Measurements from ENCODE around the gene EFCC1. TPM values are rescaled to one million over a fixed set of nuclear protein-coding genes. Genes with fewer than 3 reads are reported as not detected.
A peak's percentile ranks its signal among the peaks of the same experiment; 100 is the strongest.

Gene EFCC1
- total RNA-seq, 1 donor from 2014 or later: 1.5 TPM

DNA sequence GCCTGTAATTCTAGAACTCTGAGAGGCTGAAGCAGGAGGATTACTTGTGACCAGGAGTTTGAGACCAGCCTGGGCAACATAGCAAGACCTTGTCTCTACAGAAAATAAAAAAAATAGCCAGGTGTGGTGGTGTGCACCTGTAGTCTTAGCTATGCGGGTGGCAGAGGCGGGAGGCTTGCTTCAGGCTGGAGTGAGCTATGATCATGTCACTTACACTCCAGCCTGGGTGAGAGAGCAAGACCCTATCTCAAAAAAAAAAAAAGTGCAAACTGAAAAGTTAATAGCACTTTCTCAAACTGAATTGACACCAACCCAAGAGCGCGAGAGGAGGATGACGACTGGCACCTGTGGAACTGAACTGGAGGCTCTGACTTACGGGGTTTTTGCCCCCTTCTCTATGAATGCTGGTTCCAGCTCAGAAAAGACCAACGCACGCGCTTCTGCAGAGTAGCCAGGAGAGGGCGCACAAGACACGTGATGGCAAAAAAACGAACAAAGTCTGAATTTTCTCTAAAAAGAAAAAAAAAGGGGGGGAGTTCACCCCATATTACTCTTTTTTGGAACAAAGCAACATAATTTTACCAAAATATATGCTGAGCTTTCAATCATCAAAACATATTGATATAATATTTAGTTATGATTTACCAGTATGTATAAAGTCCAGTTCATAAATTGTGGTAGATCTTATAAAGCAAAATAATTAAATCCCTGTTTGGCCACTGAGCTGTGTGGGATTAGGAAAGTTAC is 30.9 kb upstream of the EFCC1 start:
- Histone ChIP-seq H3K27ac (replicated peaks) (no peak overlapping the region), H3K4me3 (no peak overlapping the region), H3K4me1 (peaks cover 20% of the 10 kb centered on the region), H3K36me3 (no peaks in the 10 kb centered on the region), H3K9me3 (replicated peaks) (no peaks in the 10 kb centered on the region), H3K27me3 (ENCODE audit: low read depth) (no peaks in the 10 kb centered on the region)
- TF ChIP-seq, protein P1, sequence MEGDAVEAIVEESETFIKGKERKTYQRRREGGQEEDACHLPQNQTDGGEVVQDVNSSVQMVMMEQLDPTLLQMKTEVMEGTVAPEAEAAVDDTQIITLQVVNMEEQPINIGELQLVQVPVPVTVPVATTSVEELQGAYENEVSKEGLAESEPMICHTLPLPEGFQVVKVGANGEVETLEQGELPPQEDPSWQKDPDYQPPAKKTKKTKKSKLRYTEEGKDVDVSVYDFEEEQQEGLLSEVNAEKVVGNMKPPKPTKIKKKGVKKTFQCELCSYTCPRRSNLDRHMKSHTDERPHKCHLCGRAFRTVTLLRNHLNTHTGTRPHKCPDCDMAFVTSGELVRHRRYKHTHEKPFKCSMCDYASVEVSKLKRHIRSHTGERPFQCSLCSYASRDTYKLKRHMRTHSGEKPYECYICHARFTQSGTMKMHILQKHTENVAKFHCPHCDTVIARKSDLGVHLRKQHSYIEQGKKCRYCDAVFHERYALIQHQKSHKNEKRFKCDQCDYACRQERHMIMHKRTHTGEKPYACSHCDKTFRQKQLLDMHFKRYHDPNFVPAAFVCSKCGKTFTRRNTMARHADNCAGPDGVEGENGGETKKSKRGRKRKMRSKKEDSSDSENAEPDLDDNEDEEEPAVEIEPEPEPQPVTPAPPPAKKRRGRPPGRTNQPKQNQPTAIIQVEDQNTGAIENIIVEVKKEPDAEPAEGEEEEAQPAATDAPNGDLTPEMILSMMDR (IDR thresholded peaks at IDR 0.05; ENCODE audit: borderline replicate concordance): peak; percentile 95
- intact Hi-C loops (cut with micrococcal nuclease): no loop called here
- DNase-seq: no peak

DNA sequence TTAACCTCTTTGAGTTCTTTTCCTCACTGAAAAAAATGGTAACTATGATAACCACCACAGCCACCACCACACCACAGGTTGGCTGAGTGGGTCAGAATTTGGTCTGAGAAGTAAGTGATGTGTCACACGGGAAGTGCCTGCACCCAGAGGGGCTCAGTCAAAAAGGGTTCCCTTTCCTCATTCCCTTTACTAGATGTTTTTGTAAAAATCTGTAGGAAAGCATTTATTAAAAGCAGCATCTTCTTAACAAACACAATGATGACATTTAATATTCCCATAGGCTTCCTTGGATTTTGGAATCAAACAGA is 30.4 kb upstream of the EFCC1 start:
- Histone ChIP-seq H3K9me3 (replicated peaks) (no peaks in the 10 kb centered on the region), H3K27me3 (ENCODE audit: low read depth) (no peaks in the 10 kb centered on the region), H3K4me3 (no peak overlapping the region), H3K36me3 (no peaks in the 10 kb centered on the region), H3K27ac (replicated peaks) (peak overlapping the region; percentile 72), H3K4me1 (peaks cover 20% of the 10 kb centered on the region)
- TF ChIP-seq, protein P1 (IDR thresholded peaks at IDR 0.05; ENCODE audit: borderline replicate concordance): no peak
- DNase-seq: no peak
- intact Hi-C loops (cut with micrococcal nuclease): no loop called here

DNA sequence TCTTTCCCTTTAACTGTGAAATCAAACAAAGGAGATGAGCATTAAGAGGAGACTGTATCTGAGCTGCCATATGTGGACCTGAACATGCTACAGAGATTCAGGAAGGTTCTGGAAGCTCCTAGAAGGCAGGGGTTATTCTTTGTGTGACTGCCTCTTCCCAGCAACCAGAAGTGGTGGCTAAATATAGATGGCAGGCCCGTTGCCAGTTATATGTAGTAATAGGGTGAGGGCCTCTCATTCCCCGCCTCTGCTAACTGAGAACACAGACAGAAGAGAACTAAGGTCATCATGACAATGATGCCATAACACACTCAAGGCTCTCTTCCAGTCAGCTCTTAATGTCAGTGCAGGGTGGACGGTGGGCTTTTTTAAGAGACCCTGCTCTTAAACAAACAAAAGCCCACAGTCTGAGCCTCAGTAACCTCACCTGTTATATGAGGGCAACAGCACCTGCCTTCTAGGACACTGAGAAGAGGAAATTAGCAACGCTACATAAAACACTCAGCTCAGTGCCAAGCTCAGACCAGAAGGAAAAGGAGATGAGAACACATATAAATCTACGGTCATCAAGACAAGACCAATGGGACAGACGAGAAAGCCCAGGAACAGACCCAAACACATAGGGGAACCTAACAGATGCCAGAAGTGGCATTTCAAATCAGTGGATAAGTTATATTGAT is 29.5 kb upstream of the EFCC1 start:
- H3K4me3 ChIP-seq: no peak overlapping the region
- peaks cover 20% of the 10 kb centered on the region for H3K4me1 ChIP-seq
- H3K9me3 ChIP-seq (replicated peaks): no peaks in the 10 kb centered on the region
- intact Hi-C loops (cut with micrococcal nuclease): no loop called here
- TF ChIP-seq, protein P1 (IDR thresholded peaks at IDR 0.05; ENCODE audit: borderline replicate concordance): no peak
- H3K27ac ChIP-seq (replicated peaks): peak overlapping the region; percentile 72
- H3K36me3 ChIP-seq: no peaks in the 10 kb centered on the region
- peak; percentile 49 for DNase-seq
- no peaks in the 10 kb centered on the region for H3K27me3 ChIP-seq (ENCODE audit: low read depth)

DNA sequence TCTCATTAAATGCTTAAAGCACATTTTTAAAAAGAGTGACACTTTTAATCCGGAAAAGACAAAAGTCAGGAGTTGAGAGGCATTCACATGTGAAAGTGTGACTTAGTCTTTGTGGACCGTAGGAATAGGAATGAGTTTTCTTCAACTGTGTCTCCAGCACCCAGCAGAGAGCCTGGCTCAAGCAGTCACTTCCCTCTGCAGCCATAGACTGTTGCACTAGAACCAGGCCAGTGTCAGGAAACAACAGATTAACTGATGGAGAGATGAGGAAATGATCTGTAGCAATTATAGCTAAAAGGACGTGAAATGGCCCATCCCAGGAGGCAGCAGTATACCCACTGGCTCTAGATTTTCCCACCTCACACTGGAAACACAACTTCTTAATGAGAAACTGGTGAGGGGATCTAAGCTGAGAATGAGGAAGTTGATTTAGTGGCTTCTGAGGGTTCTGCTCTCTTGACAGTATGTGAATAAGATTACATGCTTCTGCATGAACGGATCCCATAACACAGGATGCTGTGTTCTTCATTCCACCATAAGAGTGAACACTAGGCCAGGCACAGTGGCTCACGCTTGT is 27.0 kb upstream of the EFCC1 start:
- Histone ChIP-seq H3K36me3 (no peaks in the 10 kb centered on the region), H3K4me1 (peaks cover 20% of the 10 kb centered on the region), H3K9me3 (replicated peaks) (no peaks in the 10 kb centered on the region), H3K27me3 (ENCODE audit: low read depth) (no peaks in the 10 kb centered on the region), H3K27ac (replicated peaks) (no peak overlapping the region), H3K4me3 (no peak overlapping the region)
- no peak for DNase-seq
- intact Hi-C loops (cut with micrococcal nuclease): no loop called here
- TF ChIP-seq, protein P1 (IDR thresholded peaks at IDR 0.05; ENCODE audit: borderline replicate concordance): no peak

DNA sequence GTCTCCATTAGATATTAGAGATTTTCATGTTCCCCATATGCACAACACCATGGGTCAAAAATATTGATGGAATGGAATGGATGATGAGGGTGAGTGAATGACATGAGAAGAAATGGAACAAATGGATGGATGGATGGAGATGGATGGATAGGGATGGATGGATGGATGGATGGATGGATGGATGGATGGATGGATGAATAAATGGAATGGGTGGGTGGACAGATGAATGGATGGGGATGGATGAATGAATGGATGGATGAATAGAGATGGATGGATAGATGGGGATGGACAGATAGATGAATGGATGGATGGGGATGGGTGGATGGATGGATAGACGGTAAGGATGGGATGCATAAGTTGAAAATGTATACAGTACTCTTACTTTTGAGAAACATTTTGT is 25.8 kb upstream of the EFCC1 start:
- Histone ChIP-seq H3K4me1 (peaks cover 16% of the 10 kb centered on the region), H3K36me3 (no peaks in the 10 kb centered on the region), H3K27ac (replicated peaks) (no peak overlapping the region), H3K27me3 (ENCODE audit: low read depth) (no peaks in the 10 kb centered on the region), H3K4me3 (no peak overlapping the region), H3K9me3 (replicated peaks) (no peaks in the 10 kb centered on the region)
- TF ChIP-seq, protein P1 (IDR thresholded peaks at IDR 0.05; ENCODE audit: borderline replicate concordance): no peak
- DNase-seq: no peak
- intact Hi-C loops (cut with micrococcal nuclease): no loop called here
